GM12874 (cell line): ENCODE data around the gene MCEE.

ENCODE experiments used
- CTCF ChIP-seq: IDR thresholded peaks from 2 replicates; pipeline ENCODE4 v1.5.1; 2011; ENCODE audit warnings: low read depth, mild to moderate bottlenecking, control low read depth, low read length, moderate library complexity; ENCODE audit not compliant: insufficient read depth

MCEE gene

GRCh38 chr2:71130152-71130904 is at the start of gene MCEE, which contains the start of gene MPHOSPH10:
TSS of gene MCEE (minus strand) at chr2:71130229. CDS start at chr2:71130219, 10 bp downstream.
TSS of gene MPHOSPH10 (plus strand) at chr2:71130634. CDS start at chr2:71130666, 32 bp downstream.
- no peak for TF ChIP-seq CTCF

GRCh38 chr2:71174207-71174606 is 44.2 kb upstream of the MCEE start:
- no peak for TF ChIP-seq CTCF

- no peak for TF ChIP-seq CTCF
Observed at GRCh38 chr2:71173096-71173495, 43.1 kb upstream of the MCEE start.

GRCh38 chr2:71166812-71167211 is 36.8 kb upstream of the MCEE start:
- TF ChIP-seq CTCF: no peak

- peak; percentile 82 for TF ChIP-seq CTCF
Observed at GRCh38 chr2:71157124-71157793, 27.2 kb upstream of the MCEE start.

- TF ChIP-seq CTCF: no peak
Observed at GRCh38 chr2:71156573-71156972, 26.5 kb upstream of the MCEE start.

- TF ChIP-seq CTCF: no peak
Observed at GRCh38 chr2:71155846-71156245, 25.8 kb upstream of the MCEE start.
